B cell (primary cell): ENCODE measurements around the gene PLD4. TPM values are rescaled to one million over a fixed set of nuclear protein-coding genes. Genes with fewer than 3 reads are reported as not detected.

Experiments used
- ATAC-seq: fragments of 200-7000 bp; cut with Tn5 transposase; one replicate; pipeline ENCODE4 v1.10.0; 2021; ENCODE audit warnings: low read depth, mild to moderate bottlenecking, moderate number of reproducible peaks, moderate library complexity
- CTCF ChIA-PET: fragments of 350-600 bp; sonication (Branson Sonifier 250); formaldehyde crosslinking; loops from one replicate; lab custom pipeline; 2021; ENCODE audit warnings: antibody characterized with exemption, inconsistent platforms; lab: Charles Lee
- POLR2A ChIA-PET: fragments of 350-600 bp; sonication (Branson Sonifier 250); formaldehyde crosslinking; loops from one replicate; lab custom pipeline; 2021; ENCODE audit warnings: antibody characterized with exemption; lab: Charles Lee
- DNase-seq: peaks from one replicate; pipeline ENCODE4 v3.0.0; 2013
- H2AFZ ChIP-seq: 2 replicates; pipeline ENCODE4 v1.6.1; 2012; ENCODE audit warnings: mild to moderate bottlenecking, low read depth, low read length; ENCODE audit not compliant: insufficient read depth, poor library complexity, severe bottlenecking
- H3K27ac ChIP-seq, 2 donors: 1 replicate in 1 of 2; 2 replicates in 1 of 2; pipeline ENCODE4 v1.5.1; 2012 to 2013; ENCODE audit warnings: low read length in 2 of 2, mild to moderate bottlenecking in 2 of 2, moderate library complexity in 1 of 2
- H3K27me3 ChIP-seq, 4 experiments: fragments of 200-600 bp in 1 of 4; sonication (generic) in 1 of 4; replicated peaks in 1 of 4; 1 replicate in 2 of 4; 2 replicates in 2 of 4; pipeline versions ENCODE4 v1.6.1 to v1.7.0; 2013 to 2016; ENCODE audit warnings: low read length in 3 of 4, mild to moderate bottlenecking in 2 of 4, mixed read lengths in 1 of 4, moderate library complexity in 1 of 4; ENCODE audit not compliant: insufficient read depth in 4 of 4, control insufficient read depth in 3 of 4; ENCODE audit errors: control extremely low read depth in 1 of 4
- H3K36me3 ChIP-seq, 2 experiments: replicated peaks in 1 of 2; 1 replicate in 1 of 2; 2 replicates in 1 of 2; pipeline versions ENCODE4 v1.6.1 to v1.7.1; 2013; ENCODE audit warnings: low read length in 1 of 2; ENCODE audit not compliant: insufficient read depth in 2 of 2, control insufficient read depth in 1 of 2; ENCODE audit errors: control extremely low read depth in 1 of 2, extremely low read depth in 1 of 2
- H3K4me1 ChIP-seq, 2 donors: fragments of 200-600 bp in 1 of 2; sonication (generic) in 1 of 2; 1 replicate in 1 of 2; 2 replicates in 1 of 2; pipeline versions ENCODE4 v1.5.1 to v1.6.1; 2013 to 2017; ENCODE audit warnings: low read length in 2 of 2; ENCODE audit not compliant: control insufficient read depth in 2 of 2, insufficient read depth in 2 of 2
- H3K4me2 ChIP-seq: replicated peaks from 2 replicates; pipeline ENCODE3; 2012; ENCODE audit warnings: mild to moderate bottlenecking, low read depth, low read length; ENCODE audit not compliant: poor library complexity, severe bottlenecking
- H3K4me3 ChIP-seq, 5 experiments: fragments of 200-600 bp in 1 of 5; sonication (generic) in 1 of 5; 1 replicate in 3 of 5; 2 replicates in 2 of 5; pipeline versions ENCODE4 v1.5.1 to v1.7.0; 2011 to 2016; ENCODE audit warnings: low read length in 4 of 5, mild to moderate bottlenecking in 4 of 5, low read depth in 2 of 5, control low read depth in 1 of 5, moderate library complexity in 1 of 5; ENCODE audit not compliant: insufficient read depth in 1 of 5; ENCODE audit errors: control extremely low read depth in 1 of 5, extremely low read depth in 1 of 5
- H3K79me2 ChIP-seq: fragments of 200-600 bp; sonication (generic); one replicate; pipeline ENCODE4 v1.6.0; 2016; ENCODE audit warnings: low read length; ENCODE audit not compliant: control insufficient read depth, insufficient read depth
- H3K9ac ChIP-seq: fragments of 200-600 bp; sonication (generic); 2 replicates; pipeline ENCODE4 v1.6.1; 2017; ENCODE audit warnings: mild to moderate bottlenecking, low read length, moderate library complexity
- H3K9me3 ChIP-seq, 3 donors: one replicate each; pipeline versions ENCODE4 v1.6.1 to v1.7.1; 2013; ENCODE audit warnings: low read length in 2 of 3; ENCODE audit not compliant: control insufficient read depth in 2 of 3, insufficient read depth in 1 of 3; ENCODE audit errors: control extremely low read depth in 1 of 3
- H4K20me1 ChIP-seq: 2 replicates; pipeline ENCODE4 v1.6.0; 2012; ENCODE audit warnings: mild to moderate bottlenecking, low read length; ENCODE audit not compliant: insufficient read depth, control insufficient read depth, poor library complexity, severe bottlenecking
- H3K27ac Mint-ChIP-seq: one replicate; pipeline ENCODE4 v1.8.0; 2021; ENCODE audit warnings: mixed read lengths
- H3K27me3 Mint-ChIP-seq: one replicate; pipeline ENCODE4 v1.8.0; 2021; ENCODE audit warnings: mixed read lengths
- H3K4me1 Mint-ChIP-seq: one replicate; pipeline ENCODE4 v1.8.0; 2021; ENCODE audit warnings: mixed read lengths
- H3K4me3 Mint-ChIP-seq: one replicate; pipeline ENCODE4 v1.8.0; 2021; ENCODE audit warnings: mixed read lengths
- H3K9me3 Mint-ChIP-seq: one replicate; pipeline ENCODE4 v1.8.0; 2022; ENCODE audit warnings: mixed read lengths; ENCODE audit not compliant: insufficient read depth
- CTCF ChIP-seq: fragments of 200-600 bp; IDR thresholded peaks from one replicate; pipeline ENCODE4 v1.8.0; 2022; ENCODE audit warnings: antibody characterized with exemption, mild to moderate bottlenecking
- EZH2 ChIP-seq: IDR thresholded peaks from 2 replicates; pipeline ENCODE4 v1.6.1; 2012; ENCODE audit warnings: borderline replicate concordance, low read depth, mild to moderate bottlenecking, moderate library complexity, low read length; ENCODE audit not compliant: insufficient read depth, poor library complexity, severe bottlenecking
- WGBS: methylation state at CpG from one replicate; pipeline ENCODE4 v1.1.5; 2013; ENCODE audit warnings: missing lambda C conversion rate; ENCODE audit not compliant: insufficient coverage; 5-methylcytosine and 5-hydroxymethylcytosine counted together
- intact Hi-C: fragments of 100-400 bp; cut with micrococcal nuclease; formaldehyde crosslinking; loops from one replicate; pipeline ENCODE4 v1.10.0; 2022
- polyA plus RNA-seq: library from polyadenylated mRNA; depleted of rRNA; stranded (reverse); fragments of >200 nt; gene quantifications from 2 replicates; pipeline ENCODE4 v1.2.3, GENCODE V29; 2012
- total RNA-seq, 2 donors: library from RNA; stranded (reverse); fragments of 120-200 nt in 1 of 2; gene quantifications; 1 replicate in 1 of 2; 2 replicates in 1 of 2; pipeline versions ENCODE4 v1.2.3 to v1.2.4, GENCODE V29; 2013 to 2022

PLD4 gene
- total and polyA plus RNA-seq, 2 donors (not counting 1 experiment from before 2014, with no cell fraction given) = 49.9 to 79.7 TPM

- no peak overlapping the region for H3K4me3 Mint-ChIP-seq
- intact Hi-C loops = no loop called here
- H3K9me3 Mint-ChIP-seq = no peaks in the 10 kb centered on the region
- WGBS = 91% methylated on average over 14 of the region's 14 CpGs
- TF ChIP-seq EZH2 (no peak), CTCF (no peak)
- H3K27ac Mint-ChIP-seq = no peak overlapping the region
- ATAC-seq (no peak), DNase-seq (no peak)
- Histone ChIP-seq H4K20me1 (no peaks in the 10 kb centered on the region), H3K27ac (no peak overlapping the region), H2AFZ (no peak overlapping the region), H3K4me2 (no peak overlapping the region), H3K9ac (no peak overlapping the region), H3K4me3 (no peak overlapping the region), H3K79me2 (no peaks in the 10 kb centered on the region), H3K9me3 (peaks cover 0 to 17% (median 0%) of the 10 kb centered on the region in 3 donors), H3K4me1 (no peaks in the 10 kb centered on the region), H3K27me3 (peaks cover 0 to 17% (median 0%) of the 10 kb centered on the region in 4 experiments), H3K36me3 (no peaks in the 10 kb centered on the region)
- peaks cover 3% of the 10 kb centered on the region for H3K27me3 Mint-ChIP-seq
- no peaks in the 10 kb centered on the region for H3K4me1 Mint-ChIP-seq
- CTCF ChIA-PET = no interaction called here
- POLR2A ChIA-PET = no interaction called here
Measured at GRCh38 chr14:104878582-104878981, 46.1 kb upstream of the PLD4 start.

GRCh38 chr14:104879201-104879982, 45.3 kb upstream of the PLD4 start:
- no peaks in the 10 kb centered on the region for H3K4me1 Mint-ChIP-seq

More at GRCh38 chr14:104879201-104879982, 45.3 kb upstream of the PLD4 start:
- TF ChIP-seq CTCF = no peak
- no peak for TF ChIP-seq EZH2
- Histone ChIP-seq H3K36me3 (no peaks in the 10 kb centered on the region), H3K4me1 (no peaks in the 10 kb centered on the region), H4K20me1 (no peaks in the 10 kb centered on the region), H2AFZ (no peak overlapping the region), H3K4me2 (no peak overlapping the region), H3K9me3 (peaks cover 0 to 17% (median 0%) of the 10 kb centered on the region in 3 donors), H3K9ac (no peak overlapping the region), H3K27ac (no peak overlapping the region), H3K4me3 (no peak overlapping the region), H3K79me2 (no peaks in the 10 kb centered on the region), H3K27me3 (peaks cover 0 to 9% (median 0%) of the 10 kb centered on the region in 4 experiments)
- ChIA-PET POLR2A (no interaction called here), CTCF (no interaction called here)
- WGBS = 76% methylated on average over 29 of the region's 29 CpGs
- no peak overlapping the region for H3K4me3 Mint-ChIP-seq
- no peaks in the 10 kb centered on the region for H3K9me3 Mint-ChIP-seq
- no peak overlapping the region for H3K27ac Mint-ChIP-seq
- DNase-seq (no peak), ATAC-seq (no peak)
- peaks cover 3% of the 10 kb centered on the region for H3K27me3 Mint-ChIP-seq
- intact Hi-C loops = no loop called here
